ENCODE data around the gene PSMB2.
A peak's percentile ranks its signal among the peaks of the same experiment; 100 is the strongest.

The PSMB2 gene

GRCh38 chr1:35564037-35564883 is 77.1 kb downstream of the PSMB2 start:
- peak; percentile 84 for DNase-seq (ENCODE audit: low read depth)
- TF ChIP-seq, protein P1, sequence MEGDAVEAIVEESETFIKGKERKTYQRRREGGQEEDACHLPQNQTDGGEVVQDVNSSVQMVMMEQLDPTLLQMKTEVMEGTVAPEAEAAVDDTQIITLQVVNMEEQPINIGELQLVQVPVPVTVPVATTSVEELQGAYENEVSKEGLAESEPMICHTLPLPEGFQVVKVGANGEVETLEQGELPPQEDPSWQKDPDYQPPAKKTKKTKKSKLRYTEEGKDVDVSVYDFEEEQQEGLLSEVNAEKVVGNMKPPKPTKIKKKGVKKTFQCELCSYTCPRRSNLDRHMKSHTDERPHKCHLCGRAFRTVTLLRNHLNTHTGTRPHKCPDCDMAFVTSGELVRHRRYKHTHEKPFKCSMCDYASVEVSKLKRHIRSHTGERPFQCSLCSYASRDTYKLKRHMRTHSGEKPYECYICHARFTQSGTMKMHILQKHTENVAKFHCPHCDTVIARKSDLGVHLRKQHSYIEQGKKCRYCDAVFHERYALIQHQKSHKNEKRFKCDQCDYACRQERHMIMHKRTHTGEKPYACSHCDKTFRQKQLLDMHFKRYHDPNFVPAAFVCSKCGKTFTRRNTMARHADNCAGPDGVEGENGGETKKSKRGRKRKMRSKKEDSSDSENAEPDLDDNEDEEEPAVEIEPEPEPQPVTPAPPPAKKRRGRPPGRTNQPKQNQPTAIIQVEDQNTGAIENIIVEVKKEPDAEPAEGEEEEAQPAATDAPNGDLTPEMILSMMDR (conservative IDR thresholded peaks at IDR 0.05; ENCODE audit: control insufficient read depth, insufficient read depth, low read depth, low read length): peak; percentile 92
- H3K4me3 ChIP-seq (ENCODE audit: control insufficient read depth, low read depth, low read length): no peak overlapping the region

DNA sequence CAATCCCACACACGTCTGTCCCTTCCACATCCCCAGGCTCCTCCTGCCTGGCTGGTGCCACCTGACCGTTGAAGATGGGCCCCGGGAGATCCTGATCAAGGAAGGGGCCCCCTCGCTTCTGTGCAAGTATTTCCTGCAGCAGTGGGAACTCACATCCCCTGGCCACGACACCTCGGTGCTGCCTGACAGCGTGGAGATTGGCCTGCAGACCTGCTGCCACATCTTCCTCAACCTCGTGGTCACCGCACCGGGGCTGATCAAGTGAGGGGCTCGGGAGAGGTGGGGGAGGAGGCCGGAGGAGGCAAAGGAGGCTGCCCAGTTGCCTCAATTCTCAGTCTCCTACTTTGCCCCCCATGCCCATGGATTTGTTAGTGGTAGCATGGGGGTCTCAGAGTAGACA is 78.2 kb downstream of the PSMB2 start:
- no peak for DNase-seq (ENCODE audit: low read depth)
- TF ChIP-seq, protein P1 (conservative IDR thresholded peaks at IDR 0.05; ENCODE audit: control insufficient read depth, insufficient read depth, low read depth, low read length): no peak
- H3K4me3 ChIP-seq (ENCODE audit: control insufficient read depth, low read depth, low read length): no peak overlapping the region

DNA sequence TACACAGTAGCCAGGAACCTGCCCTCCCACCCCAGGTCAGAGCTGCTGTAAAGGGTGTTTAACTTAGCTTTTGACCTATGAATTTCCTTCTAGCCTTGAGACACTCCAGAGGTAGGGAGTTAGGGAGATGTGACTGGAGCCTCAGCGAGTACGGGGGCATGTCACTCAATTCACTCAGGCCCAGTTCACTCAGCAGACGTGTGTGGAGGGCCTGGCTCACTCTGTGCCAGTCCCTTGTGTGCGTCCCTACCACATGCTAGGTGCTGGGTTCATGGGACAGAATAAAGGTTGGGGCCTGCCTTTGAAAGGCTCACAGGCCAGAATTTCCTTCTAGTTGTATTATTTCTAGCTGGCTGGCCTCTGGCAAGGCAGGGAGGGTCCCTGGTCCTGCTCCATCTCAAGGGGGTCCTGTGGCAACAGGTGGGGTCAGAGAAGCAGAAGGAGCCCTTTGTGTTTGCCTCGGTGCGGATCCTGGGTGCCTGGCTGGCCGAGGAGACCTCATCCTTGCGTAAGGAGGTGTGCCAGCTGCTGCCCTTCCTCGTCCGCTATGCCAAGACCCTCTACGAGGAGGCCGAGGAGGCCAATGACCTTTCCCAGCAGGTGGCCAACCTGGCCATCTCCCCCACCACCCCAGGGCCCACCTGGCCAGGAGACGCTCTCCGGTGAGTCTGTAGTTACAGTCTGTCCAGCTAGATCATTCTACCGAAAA is 79.2 kb downstream of the PSMB2 start:
- DNase-seq (ENCODE audit: low read depth): no peak
- TF ChIP-seq, protein P1 (conservative IDR thresholded peaks at IDR 0.05; ENCODE audit: control insufficient read depth, insufficient read depth, low read depth, low read length): no peak
- no peak overlapping the region for H3K4me3 ChIP-seq (ENCODE audit: control insufficient read depth, low read depth, low read length)

DNA sequence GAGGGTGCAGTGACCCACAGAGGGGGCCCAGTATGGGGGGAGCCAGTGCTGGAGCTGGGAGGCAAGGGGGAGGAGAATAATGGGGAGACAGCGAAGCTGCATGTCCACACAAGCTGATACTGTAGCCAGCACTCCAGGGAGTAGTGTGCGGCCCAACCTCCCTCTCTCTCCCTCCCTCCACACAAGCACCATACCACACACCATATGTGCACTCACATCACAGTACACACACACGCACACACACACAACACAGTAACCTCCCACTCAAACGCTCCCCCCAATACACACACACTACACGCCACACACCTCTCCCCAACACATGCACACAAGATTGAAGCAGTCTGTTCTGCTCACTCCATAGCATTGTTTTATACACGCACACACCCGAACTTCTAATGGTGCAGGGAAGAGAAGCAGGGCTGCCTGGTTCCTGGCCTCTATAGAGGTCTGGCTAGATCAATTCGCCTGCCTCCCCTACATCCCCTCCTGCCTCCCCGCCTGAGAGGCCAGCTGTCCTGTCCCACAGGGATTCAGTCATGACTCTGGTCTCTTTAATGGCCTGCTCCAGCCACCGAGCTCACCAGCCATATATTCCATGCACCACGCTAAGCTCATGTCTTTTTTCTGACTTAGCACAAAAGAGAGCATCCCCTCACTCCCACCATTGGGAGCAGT is 79.9 kb downstream of the PSMB2 start:
- no peak overlapping the region for H3K4me3 ChIP-seq (ENCODE audit: control insufficient read depth, low read depth, low read length)
- TF ChIP-seq, protein P1 (conservative IDR thresholded peaks at IDR 0.05; ENCODE audit: control insufficient read depth, insufficient read depth, low read depth, low read length): no peak

DNA sequence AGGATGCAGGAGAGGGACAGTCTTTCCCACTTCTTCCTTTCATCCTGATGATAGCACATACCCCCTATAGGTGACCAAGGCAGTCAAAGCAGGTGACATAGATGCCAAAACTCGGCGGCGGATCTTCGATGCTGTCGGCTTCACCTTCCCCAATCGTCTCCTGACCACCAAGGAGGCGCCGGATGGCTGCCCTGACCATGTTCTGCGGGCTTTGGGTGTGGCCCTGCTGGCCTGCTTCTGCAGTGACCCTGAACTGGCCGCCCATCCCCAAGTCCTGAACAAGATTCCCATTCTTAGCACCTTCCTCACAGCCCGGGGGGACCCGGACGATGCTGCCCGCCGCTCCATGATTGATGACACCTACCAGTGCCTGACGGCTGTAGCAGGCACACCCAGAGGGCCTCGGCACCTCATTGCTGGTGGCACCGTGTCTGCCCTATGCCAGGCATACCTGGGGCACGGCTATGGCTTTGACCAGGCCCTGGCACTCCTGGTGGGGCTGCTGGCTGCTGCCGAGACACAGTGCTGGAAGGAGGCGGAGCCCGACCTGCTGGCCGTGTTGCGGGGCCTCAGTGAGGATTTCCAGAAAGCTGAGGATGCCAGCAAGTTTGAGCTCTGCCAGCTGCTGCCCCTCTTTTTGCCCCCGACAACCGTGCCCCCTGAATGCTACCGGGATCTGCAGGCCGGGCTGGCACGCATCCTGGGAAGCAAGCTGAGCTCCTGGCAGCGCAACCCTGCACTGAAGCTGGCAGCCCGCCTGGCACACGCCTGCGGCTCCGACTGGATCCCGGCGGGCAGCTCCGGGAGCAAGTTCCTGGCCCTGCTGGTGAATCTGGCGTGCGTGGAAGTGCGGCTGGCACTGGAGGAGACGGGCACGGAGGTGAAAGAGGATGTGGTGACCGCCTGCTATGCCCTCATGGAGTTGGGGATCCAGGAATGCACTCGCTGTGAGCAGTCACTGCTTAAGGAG is 80.8 kb downstream of the PSMB2 start:
- TF ChIP-seq, protein P1 (conservative IDR thresholded peaks at IDR 0.05; ENCODE audit: control insufficient read depth, insufficient read depth, low read depth, low read length): no peak
- no peak for DNase-seq (ENCODE audit: low read depth)
- H3K4me3 ChIP-seq (ENCODE audit: control insufficient read depth, low read depth, low read length): no peak overlapping the region

More for the DNA sequence above, 79.9 kb downstream of the PSMB2 start:
- no peak for DNase-seq (ENCODE audit: low read depth)

Data from fibroblast of mammary gland (primary cell).